Measurements from ENCODE around the gene CNNM4.

GRCh38 chr2:96831679-96832078 lies 71.0 kb downstream of the CNNM4 start:
- TF ChIP-seq CTCF (IDR thresholded peaks at IDR 0.05) (no peak), POLR2A (IDR thresholded peaks at IDR 0.05) (no peak), POLR2AphosphoS5 (IDR thresholded peaks at IDR 0.05; ENCODE audit: insufficient read depth in 1 of 2, low read depth in 1 of 2) (no peak)
